BE2C (cell line): ENCODE data around the gene MTHFS.

Experiments
- DNase-seq: peaks from one replicate; pipeline ENCODE4 v3.0.0-alpha.2; 2020
- H3K27me3 ChIP-seq: fragments of 250-450 bp; sonication (Bioruptor Pico); 2 replicates; pipeline ENCODE4 v1.5.1; 2020; ENCODE audit warnings: mild to moderate bottlenecking
- H3K36me3 ChIP-seq: fragments of 250-450 bp; sonication (Bioruptor Pico); 2 replicates; pipeline ENCODE4 v1.5.1; 2020; ENCODE audit warnings: mild to moderate bottlenecking
- H3K4me1 ChIP-seq: fragments of 250-450 bp; sonication (Bioruptor Pico); 2 replicates; pipeline ENCODE4 v1.5.1; 2020
- H3K4me3 ChIP-seq: 2 replicates; pipeline ENCODE4 v1.5.1; 2011; ENCODE audit warnings: low read depth, low read length
- H3K9me3 ChIP-seq: fragments of 250-450 bp; sonication (Bioruptor Pico); 2 replicates; pipeline ENCODE4 v1.5.1; 2020
- CTCF ChIP-seq: IDR thresholded peaks from 2 replicates; pipeline ENCODE4 v1.5.1; 2012; ENCODE audit warnings: mild to moderate bottlenecking, low read depth, low read length

The MTHFS gene

GRCh38 chr15:79883579-79884203 is 13.1 kb downstream of the MTHFS start:
- H3K27me3 ChIP-seq = no peaks in the 10 kb centered on the region
- H3K4me1 ChIP-seq = peaks cover 13% of the 10 kb centered on the region
- TF ChIP-seq CTCF = no peak
- H3K36me3 ChIP-seq = peaks cover 15% of the 10 kb centered on the region
- H3K9me3 ChIP-seq = no peaks in the 10 kb centered on the region
- H3K4me3 ChIP-seq = no peak overlapping the region
- DNase-seq = no peak

- no peak for TF ChIP-seq CTCF
- Histone ChIP-seq H3K36me3 (peaks cover 12% of the 10 kb centered on the region), H3K9me3 (no peaks in the 10 kb centered on the region), H3K4me1 (peaks cover 13% of the 10 kb centered on the region), H3K4me3 (no peak overlapping the region), H3K27me3 (no peaks in the 10 kb centered on the region)
- DNase-seq = no peak
These were observed 15.1 kb downstream of the MTHFS start for GRCh38 chr15:79881668-79882067.

- no peak for DNase-seq
- peaks cover 12% of the 10 kb centered on the region for H3K36me3 ChIP-seq
These were observed 15.6 kb downstream of the MTHFS start for GRCh38 chr15:79881254-79881653.

GRCh38 chr15:79878078-79878705 is 18.6 kb downstream of the MTHFS start:
- H3K9me3 ChIP-seq = no peaks in the 10 kb centered on the region

More at GRCh38 chr15:79881254-79881653, 15.6 kb downstream of the MTHFS start:
- H3K9me3 ChIP-seq = no peaks in the 10 kb centered on the region
- H3K4me3 ChIP-seq = no peak overlapping the region
- H3K27me3 ChIP-seq = no peaks in the 10 kb centered on the region
- peaks cover 13% of the 10 kb centered on the region for H3K4me1 ChIP-seq
- no peak for TF ChIP-seq CTCF

GRCh38 chr15:79875213-79875612 is 21.6 kb downstream of the MTHFS start:
- Histone ChIP-seq H3K9me3 (no peaks in the 10 kb centered on the region), H3K36me3 (no peaks in the 10 kb centered on the region; the same call in 1 of the 2 replicates), H3K4me3 (no peak overlapping the region)

More at GRCh38 chr15:79878078-79878705, 18.6 kb downstream of the MTHFS start:
- no peak overlapping the region for H3K4me3 ChIP-seq
- H3K36me3 ChIP-seq = peaks cover 4% of the 10 kb centered on the region
- peaks cover 19% of the 10 kb centered on the region for H3K4me1 ChIP-seq
- no peak for TF ChIP-seq CTCF
- H3K27me3 ChIP-seq = no peaks in the 10 kb centered on the region
- no peak for DNase-seq

More at GRCh38 chr15:79875213-79875612, 21.6 kb downstream of the MTHFS start:
- H3K27me3 ChIP-seq = no peaks in the 10 kb centered on the region
- DNase-seq = no peak
- no peak for TF ChIP-seq CTCF
- H3K4me1 ChIP-seq = peaks cover 6% of the 10 kb centered on the region; the same call in 1 of the 2 replicates
